ENCODE data around the gene ORC5. TPM values are rescaled to one million over a fixed set of nuclear protein-coding genes. Genes with fewer than 3 reads are reported as not detected.

Gene ORC5
- total RNA-seq, 2 donors from 2014 or later: 21.5 to 39.7 TPM

DNA sequence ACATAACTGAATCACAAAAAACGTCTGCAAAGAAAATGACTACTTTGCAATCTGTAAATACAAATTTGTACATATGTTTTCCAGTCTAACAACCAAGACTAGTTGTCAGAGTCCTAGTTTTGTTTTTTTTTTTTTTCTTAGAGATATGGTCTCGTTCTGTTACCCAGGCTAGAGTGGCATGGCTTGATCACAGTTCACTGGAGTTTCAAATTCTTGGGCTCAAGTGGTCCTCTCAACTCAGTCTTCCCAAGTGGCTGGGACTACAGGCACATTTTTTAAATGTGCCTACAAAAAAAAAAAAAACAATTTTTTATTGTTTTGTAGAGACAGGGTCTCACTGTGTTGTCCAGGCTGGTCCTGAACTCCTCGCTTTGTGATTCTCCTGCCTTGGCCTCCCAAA lies 70.8 kb downstream of the ORC5 start:
- DNase-seq (no peak), ATAC-seq (replicated peaks in 1 of 2) (no peak)
- Mint-ChIP-seq H3K36me3 (ENCODE audit: insufficient read depth in 2 of 2) (peaks cover 0 to 4% of the 10 kb centered on the region in 2 donors), H3K27me3 (ENCODE audit: low read depth) (no peaks in the 10 kb centered on the region), H3K4me1 (ENCODE audit: low read depth) (peaks cover 10% of the 10 kb centered on the region), H3K27ac (no peak overlapping the region), H3K4me3 (no peak overlapping the region), H3K9me3 (no peaks in the 10 kb centered on the region)

DNA sequence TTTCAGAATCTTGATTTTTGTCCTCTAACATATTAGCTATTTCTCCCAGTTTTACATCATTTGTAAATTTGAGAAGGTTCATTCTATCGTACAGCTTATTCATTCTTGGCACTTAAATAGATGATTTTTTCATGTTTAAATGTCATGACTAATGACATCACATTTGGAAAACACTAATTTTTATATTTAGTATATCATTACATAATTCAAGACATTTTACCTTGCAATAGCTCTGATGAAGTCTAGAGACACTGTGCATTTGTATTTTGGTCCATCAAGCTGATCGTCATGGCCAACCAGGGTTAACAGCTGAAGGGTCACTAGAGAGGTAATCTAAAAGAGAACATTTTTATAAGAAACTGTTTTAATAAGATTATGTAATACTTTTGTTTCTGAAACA lies 71.3 kb downstream of the ORC5 start:
- Mint-ChIP-seq H3K27ac (peak overlapping the region; percentile 48), H3K4me3 (peak overlapping the region in 1 of 2 donors; percentile 24), H3K4me1 (ENCODE audit: low read depth) (peaks cover 10% of the 10 kb centered on the region), H3K36me3 (ENCODE audit: insufficient read depth in 2 of 2) (peaks cover 0 to 4% of the 10 kb centered on the region in 2 donors), H3K27me3 (ENCODE audit: low read depth) (no peaks in the 10 kb centered on the region), H3K9me3 (no peaks in the 10 kb centered on the region)
- no peak for DNase-seq
- ATAC-seq (replicated peaks in 1 of 2): no peak

DNA sequence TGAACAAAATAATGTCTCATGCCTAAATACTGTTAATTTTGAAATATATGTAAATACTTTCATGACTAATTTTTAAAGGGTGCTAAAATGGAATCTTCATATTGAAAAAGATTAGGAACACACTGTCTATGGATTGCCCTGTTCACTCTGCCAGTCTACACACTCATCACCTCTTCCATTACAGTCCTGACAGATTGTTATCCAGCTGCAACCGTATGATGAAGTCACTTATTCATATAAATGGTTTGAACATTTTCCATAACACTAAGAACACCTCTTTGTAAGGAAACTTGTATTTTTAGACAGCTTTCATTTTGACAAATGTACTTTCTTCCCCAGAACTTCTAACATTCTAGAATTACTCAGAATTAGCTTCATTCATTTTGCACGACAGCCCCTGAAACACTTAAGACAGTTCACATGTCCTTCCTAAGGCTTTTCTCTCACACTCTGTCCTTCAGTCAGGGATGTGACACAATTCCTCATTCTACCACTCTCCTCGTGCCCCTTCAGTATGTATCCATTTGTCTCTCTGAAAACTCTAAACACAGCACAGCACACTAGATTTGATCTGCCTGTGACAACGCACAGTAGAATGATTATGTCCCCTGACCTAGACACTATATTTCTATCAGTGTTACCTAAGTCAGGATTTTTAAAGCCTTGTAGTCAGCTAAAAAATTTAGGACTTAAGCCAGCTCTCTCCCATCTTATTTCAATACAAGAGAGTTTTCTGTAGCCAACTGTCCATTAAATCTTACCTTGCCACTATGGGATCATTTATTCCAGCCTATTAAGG lies 71.9 kb downstream of the ORC5 start:
- H3K36me3 Mint-ChIP-seq (ENCODE audit: insufficient read depth in 2 of 2): peaks cover 3 to 8% of the 10 kb centered on the region in 2 donors
- no peaks in the 10 kb centered on the region for H3K9me3 Mint-ChIP-seq
- H3K27ac Mint-ChIP-seq: peak overlapping the region; percentile 48
- H3K4me3 Mint-ChIP-seq: peak overlapping the region in 1 of 2 donors; percentile 24
- H3K27me3 Mint-ChIP-seq (ENCODE audit: low read depth): no peaks in the 10 kb centered on the region
- H3K4me1 Mint-ChIP-seq (ENCODE audit: low read depth): peaks cover 10% of the 10 kb centered on the region
- no peak for DNase-seq
- peak; percentile 81 to 97 for ATAC-seq (replicated peaks in 1 of 2)

- DNase-seq: no peak
- Mint-ChIP-seq H3K4me3 (no peak overlapping the region), H3K27ac (no peak overlapping the region), H3K36me3 (ENCODE audit: insufficient read depth in 2 of 2) (peaks cover 11 to 16% of the 10 kb centered on the region in 2 donors), H3K27me3 (ENCODE audit: low read depth) (no peaks in the 10 kb centered on the region), H3K4me1 (ENCODE audit: low read depth) (peaks cover 10% of the 10 kb centered on the region), H3K9me3 (no peaks in the 10 kb centered on the region)
- ATAC-seq (replicated peaks in 1 of 2): no peak
Observed at GRCh38 chr7:104133238-104133637, 74.6 kb downstream of the ORC5 start.

GRCh38 chr7:104130726-104131125 lies 77.1 kb downstream of the ORC5 start:
- Mint-ChIP-seq H3K36me3 (ENCODE audit: insufficient read depth in 2 of 2) (peaks cover 11 to 20% of the 10 kb centered on the region in 2 donors), H3K9me3 (no peaks in the 10 kb centered on the region), H3K4me1 (ENCODE audit: low read depth) (peaks cover 2% of the 10 kb centered on the region), H3K4me3 (no peak overlapping the region), H3K27me3 (ENCODE audit: low read depth) (no peaks in the 10 kb centered on the region), H3K27ac (peak overlapping the region; percentile 9)
- DNase-seq (no peak), ATAC-seq (replicated peaks in 1 of 2) (no peak)

GRCh38 chr7:104127204-104127603 lies 80.6 kb downstream of the ORC5 start:
- H3K36me3 Mint-ChIP-seq (ENCODE audit: insufficient read depth in 2 of 2): peaks cover 15 to 26% of the 10 kb centered on the region in 2 donors
- H3K9me3 Mint-ChIP-seq: no peaks in the 10 kb centered on the region

DNA sequence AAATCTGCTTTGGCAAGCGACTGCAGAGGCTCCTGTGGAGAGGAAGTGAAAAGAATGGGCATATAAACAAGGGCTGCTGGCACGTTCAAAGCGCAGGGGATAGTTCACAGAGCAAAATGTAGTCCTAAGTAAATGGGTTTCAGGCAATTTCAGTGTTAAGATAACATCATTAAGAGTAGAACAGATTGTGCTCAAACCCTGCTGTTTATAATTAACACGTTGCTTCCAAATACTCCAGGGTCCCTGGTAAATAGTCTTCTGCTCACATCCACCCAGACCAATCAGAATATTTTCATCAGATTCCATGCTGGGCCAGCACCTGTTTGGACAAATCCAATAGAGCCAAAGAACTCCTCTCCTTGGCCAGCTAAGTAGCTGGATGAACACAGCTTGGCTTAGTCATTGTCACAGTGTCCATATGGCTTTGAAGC lies 81.4 kb downstream of the ORC5 start:
- Mint-ChIP-seq H3K27me3 (ENCODE audit: low read depth) (no peaks in the 10 kb centered on the region), H3K36me3 (ENCODE audit: insufficient read depth in 2 of 2) (peaks cover 15 to 26% of the 10 kb centered on the region in 2 donors), H3K9me3 (peaks cover 0 to 6% of the 10 kb centered on the region in 2 donors), H3K27ac (no peak overlapping the region), H3K4me3 (no peak overlapping the region), H3K4me1 (ENCODE audit: low read depth) (no peaks in the 10 kb centered on the region)
- ATAC-seq (replicated peaks in 1 of 2) (no peak), DNase-seq (no peak)

More at GRCh38 chr7:104127204-104127603, 80.6 kb downstream of the ORC5 start:
- Mint-ChIP-seq H3K27ac (no peak overlapping the region), H3K4me3 (no peak overlapping the region), H3K4me1 (ENCODE audit: low read depth) (no peaks in the 10 kb centered on the region), H3K27me3 (ENCODE audit: low read depth) (no peaks in the 10 kb centered on the region)
- DNase-seq (no peak), ATAC-seq (replicated peaks in 1 of 2) (no peak)

DNA sequence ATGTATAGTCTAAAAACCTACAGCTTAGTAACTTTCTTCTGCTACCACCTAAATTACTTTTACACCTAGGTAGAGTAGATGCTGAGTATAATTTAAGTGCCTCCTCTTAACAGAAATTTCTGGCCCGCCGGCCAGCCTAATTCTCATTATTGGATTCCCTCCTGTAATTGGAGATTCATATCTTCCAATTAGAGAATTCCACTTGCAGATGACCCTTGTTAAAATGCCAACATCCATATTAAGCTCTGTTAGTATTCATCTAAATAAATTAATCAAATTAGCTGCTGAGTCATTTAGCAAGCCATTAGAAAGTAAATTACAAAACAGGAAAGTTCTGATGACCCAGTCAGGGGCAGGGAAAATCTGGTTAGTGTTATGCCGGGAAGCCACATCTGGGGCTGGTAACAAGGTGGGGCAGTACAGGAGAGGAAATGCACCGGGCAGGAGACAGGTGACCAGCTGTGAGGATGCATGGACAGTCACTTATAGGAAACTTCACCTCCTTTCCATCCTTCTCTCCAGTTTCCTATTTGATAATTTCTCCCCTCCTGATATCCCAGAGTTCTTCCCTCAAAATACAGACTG lies 82.8 kb downstream of the ORC5 start:
- Mint-ChIP-seq H3K36me3 (ENCODE audit: insufficient read depth in 2 of 2) (peaks cover 4 to 13% of the 10 kb centered on the region in 2 donors), H3K4me1 (ENCODE audit: low read depth) (no peaks in the 10 kb centered on the region), H3K4me3 (no peak overlapping the region), H3K9me3 (peaks cover 0 to 6% of the 10 kb centered on the region in 2 donors), H3K27ac (no peak overlapping the region), H3K27me3 (ENCODE audit: low read depth) (no peaks in the 10 kb centered on the region)
- DNase-seq (no peak), ATAC-seq (replicated peaks in 1 of 2) (no peak)

DNA sequence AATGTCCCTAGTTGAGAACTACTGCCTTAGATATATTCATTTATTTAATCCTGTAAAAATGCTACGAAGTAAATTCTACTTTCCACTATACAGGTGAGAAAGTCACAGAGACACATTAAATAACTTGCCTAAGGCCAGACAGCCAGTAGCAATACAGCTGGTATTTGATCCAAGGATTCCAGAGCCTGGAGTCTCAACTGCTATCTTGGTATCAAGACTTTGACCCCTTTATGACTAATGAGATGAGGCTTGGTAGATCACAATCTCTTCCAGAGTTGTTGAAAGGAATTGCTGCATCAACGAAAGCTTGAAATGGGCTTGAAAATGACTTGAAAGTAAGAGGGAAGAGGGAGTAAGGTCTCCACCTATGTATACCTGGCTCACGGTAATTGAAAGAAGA lies 83.3 kb downstream of the ORC5 start:
- H3K4me3 Mint-ChIP-seq: no peak overlapping the region
- peaks cover 0 to 6% of the 10 kb centered on the region in 2 donors for H3K9me3 Mint-ChIP-seq
- no peak overlapping the region for H3K27ac Mint-ChIP-seq
- H3K27me3 Mint-ChIP-seq (ENCODE audit: low read depth): no peaks in the 10 kb centered on the region
- no peak for ATAC-seq (replicated peaks in 1 of 2)
- no peaks in the 10 kb centered on the region for H3K4me1 Mint-ChIP-seq (ENCODE audit: low read depth)
- H3K36me3 Mint-ChIP-seq (ENCODE audit: insufficient read depth in 2 of 2): peaks cover 4 to 13% of the 10 kb centered on the region in 2 donors
- DNase-seq: no peak

GRCh38 chr7:104123786-104124185 lies 84.0 kb downstream of the ORC5 start:
- H3K4me1 Mint-ChIP-seq (ENCODE audit: low read depth): no peaks in the 10 kb centered on the region
- DNase-seq (no peak), ATAC-seq (replicated peaks in 1 of 2) (no peak)
- peaks cover 0 to 6% of the 10 kb centered on the region in 2 donors for H3K9me3 Mint-ChIP-seq
- peaks cover 4 to 13% of the 10 kb centered on the region in 2 donors for H3K36me3 Mint-ChIP-seq (ENCODE audit: insufficient read depth in 2 of 2)
- no peak overlapping the region for H3K4me3 Mint-ChIP-seq
- H3K27ac Mint-ChIP-seq: no peak overlapping the region
- no peaks in the 10 kb centered on the region for H3K27me3 Mint-ChIP-seq (ENCODE audit: low read depth)

- H3K9me3 Mint-ChIP-seq: no peaks in the 10 kb centered on the region
- no peak for ATAC-seq (replicated peaks in 1 of 2)
- H3K27ac Mint-ChIP-seq: no peak overlapping the region
- no peaks in the 10 kb centered on the region for H3K4me1 Mint-ChIP-seq (ENCODE audit: low read depth)
- H3K36me3 Mint-ChIP-seq (ENCODE audit: insufficient read depth in 2 of 2): no peaks in the 10 kb centered on the region
- H3K27me3 Mint-ChIP-seq (ENCODE audit: low read depth): no peaks in the 10 kb centered on the region
- no peak for DNase-seq
- H3K4me3 Mint-ChIP-seq: no peak overlapping the region
Observed at GRCh38 chr7:104113788-104114187, 94.0 kb downstream of the ORC5 start.

DNA sequence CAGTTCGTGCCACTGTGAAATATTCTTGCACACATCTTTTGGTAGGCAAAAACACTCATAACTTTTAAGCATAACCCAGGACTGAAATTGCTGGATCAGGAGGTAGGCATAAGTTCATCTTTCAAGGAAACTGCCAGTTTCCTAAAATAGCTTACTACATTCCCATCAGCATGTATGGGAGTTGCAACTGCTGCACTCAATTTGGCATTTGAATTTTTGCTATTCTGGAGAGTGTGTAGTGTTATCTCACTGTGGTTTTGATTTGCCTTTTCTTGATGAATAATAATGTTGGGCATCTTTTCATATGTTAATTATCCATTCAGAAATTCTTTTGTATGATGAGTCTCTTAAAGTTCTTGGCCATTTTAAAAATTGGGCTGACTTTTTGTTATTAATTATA lies 95.2 kb downstream of the ORC5 start:
- Mint-ChIP-seq H3K27me3 (ENCODE audit: low read depth) (no peaks in the 10 kb centered on the region), H3K36me3 (ENCODE audit: insufficient read depth in 2 of 2) (no peaks in the 10 kb centered on the region), H3K9me3 (no peaks in the 10 kb centered on the region), H3K4me3 (no peak overlapping the region), H3K4me1 (ENCODE audit: low read depth) (no peaks in the 10 kb centered on the region), H3K27ac (no peak overlapping the region)
- no peak for ATAC-seq (replicated peaks in 1 of 2)
- DNase-seq: no peak

GRCh38 chr7:104111271-104111670 lies 96.5 kb downstream of the ORC5 start:
- H3K4me3 Mint-ChIP-seq: no peak overlapping the region
- H3K4me1 Mint-ChIP-seq (ENCODE audit: low read depth): no peaks in the 10 kb centered on the region
- H3K27me3 Mint-ChIP-seq (ENCODE audit: low read depth): no peaks in the 10 kb centered on the region
- no peak overlapping the region for H3K27ac Mint-ChIP-seq
- no peak for DNase-seq
- no peak for ATAC-seq (replicated peaks in 1 of 2)
- no peaks in the 10 kb centered on the region for H3K36me3 Mint-ChIP-seq (ENCODE audit: insufficient read depth in 2 of 2)
- no peaks in the 10 kb centered on the region for H3K9me3 Mint-ChIP-seq
